ENCODE results near the gene LKAAEAR1.

LKAAEAR1 gene

DNA sequence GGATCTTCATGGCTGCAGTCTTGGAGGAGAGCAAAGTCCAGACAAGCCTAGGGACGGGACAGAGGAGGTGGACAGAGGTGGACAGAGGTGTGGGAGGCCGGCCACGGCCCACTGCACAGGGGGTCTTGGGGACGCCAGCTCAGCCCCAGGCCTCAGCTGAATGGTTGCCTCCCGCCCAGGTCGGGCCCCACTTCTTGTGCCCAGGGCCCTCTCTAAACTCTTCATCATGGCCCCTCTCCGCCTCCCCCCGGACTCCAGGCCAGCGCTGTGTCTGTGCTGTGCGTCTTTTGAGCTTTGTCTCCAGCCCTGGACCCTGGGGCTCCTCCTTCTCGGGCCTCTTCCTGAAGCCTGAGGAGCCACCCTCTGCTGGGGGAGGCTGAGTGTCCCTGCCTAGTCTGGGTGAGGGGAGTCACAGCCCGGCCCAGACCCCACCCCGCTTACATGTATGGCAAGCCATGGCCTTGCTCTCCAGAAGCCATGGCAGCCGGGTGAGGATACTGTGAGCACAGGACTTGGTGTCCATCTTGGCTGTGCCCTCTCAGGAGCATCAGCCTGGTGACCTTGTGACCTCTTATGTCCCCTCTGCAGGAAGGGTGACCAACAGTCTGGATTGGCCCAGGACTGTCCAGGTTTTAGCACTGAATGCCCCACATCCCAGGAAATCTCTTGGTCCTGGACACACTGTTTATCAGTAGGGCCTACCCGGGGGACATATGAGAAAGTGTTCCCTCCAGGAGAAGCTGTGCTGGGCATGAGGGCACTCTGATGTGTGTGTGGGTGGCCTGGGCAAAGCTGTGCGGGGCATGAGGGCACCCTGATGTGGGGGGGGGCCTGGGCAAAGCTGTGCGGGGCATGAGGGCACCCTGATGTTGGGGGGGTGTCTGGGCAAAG, 32.6 kb upstream of the LKAAEAR1 start:
- no peak overlapping the region for H3K4me3 ChIP-seq (ENCODE audit: low read depth in 1 of 2, low read length in 2 of 2)
- H3K36me3 ChIP-seq (ENCODE audit: control insufficient read depth in 1 of 2, insufficient read depth in 2 of 2, low read length in 2 of 2) = no peaks in the 10 kb centered on the region
- H3K4me1 ChIP-seq (ENCODE audit: control insufficient read depth in 1 of 2, insufficient read depth in 2 of 2, low read length in 2 of 2) = peaks cover 3 to 7% of the 10 kb centered on the region in 2 donors
- H3K9me3 ChIP-seq (ENCODE audit: control insufficient read depth in 1 of 2, low read length in 2 of 2) = no peaks in the 10 kb centered on the region
- no peak overlapping the region for H3K27ac ChIP-seq (ENCODE audit: low read length)
- H3K27me3 ChIP-seq (ENCODE audit: low read depth, low read length) = peaks cover 3% of the 10 kb centered on the region

DNA sequence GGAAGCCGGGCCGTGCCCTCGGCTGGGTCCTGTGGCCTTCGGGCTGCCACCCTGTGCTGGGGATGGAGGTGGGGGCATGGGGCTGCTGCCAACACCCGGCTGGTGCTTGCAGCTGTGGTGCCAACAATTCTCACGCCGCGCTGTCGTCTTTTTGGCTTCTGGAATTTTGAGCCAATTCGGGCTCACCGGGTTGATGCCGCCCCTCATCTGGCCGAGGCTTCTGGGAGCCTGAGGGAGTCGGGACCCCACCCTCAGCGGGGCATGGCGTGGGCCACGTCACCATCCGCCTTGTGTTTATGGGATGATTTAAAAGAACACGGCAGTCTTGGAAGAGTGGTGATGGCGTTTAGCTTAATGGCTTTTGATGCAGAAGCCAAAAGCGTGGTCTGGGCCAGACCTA, 31.8 kb upstream of the LKAAEAR1 start:
- H3K9me3 ChIP-seq (ENCODE audit: control insufficient read depth in 1 of 2, low read length in 2 of 2) = no peaks in the 10 kb centered on the region

DNA sequence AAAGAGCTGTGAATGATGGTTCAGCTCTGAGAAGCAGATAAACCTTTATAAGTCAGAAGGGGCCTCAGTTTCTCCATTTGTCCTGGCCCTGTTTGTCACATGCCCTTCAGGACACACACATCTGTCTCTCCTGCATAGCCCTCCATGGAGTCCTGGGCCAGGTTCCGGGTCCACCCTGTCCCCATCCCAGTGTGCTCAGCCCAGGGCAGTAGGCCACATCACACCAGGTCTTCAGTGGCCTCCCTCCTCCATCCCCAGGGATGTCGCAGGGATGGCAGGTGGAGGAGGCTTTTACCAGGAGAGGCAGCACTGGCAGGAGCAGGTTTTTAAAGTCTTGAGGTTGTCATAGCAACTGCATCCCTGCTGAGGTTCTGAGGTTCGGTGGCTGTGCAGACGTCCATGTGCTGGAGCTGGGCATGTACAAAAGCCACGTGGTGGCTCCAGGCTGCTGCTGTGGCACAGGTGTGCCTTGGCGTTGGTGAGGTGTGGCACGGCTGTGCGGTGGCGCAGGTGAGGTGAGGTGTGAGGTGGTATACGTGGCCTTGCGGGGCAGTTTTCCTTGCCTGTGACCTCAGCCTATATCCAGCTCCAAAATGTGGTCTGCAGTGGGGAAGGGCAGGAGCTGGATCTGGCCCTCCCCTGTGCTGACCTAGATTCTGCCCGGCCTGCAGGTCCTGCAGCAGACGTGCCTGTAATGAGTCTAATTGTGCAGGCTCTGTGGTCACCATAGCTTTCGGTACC, 31.1 kb upstream of the LKAAEAR1 start:
- Histone ChIP-seq H3K9me3 (ENCODE audit: control insufficient read depth in 1 of 2, low read length in 2 of 2) (no peaks in the 10 kb centered on the region), H3K27ac (ENCODE audit: low read length) (no peak overlapping the region), H3K4me3 (ENCODE audit: low read depth in 1 of 2, low read length in 2 of 2) (no peak overlapping the region), H3K4me1 (ENCODE audit: control insufficient read depth in 1 of 2, insufficient read depth in 2 of 2, low read length in 2 of 2) (peaks cover 3% of the 10 kb centered on the region in 2 donors), H3K36me3 (ENCODE audit: control insufficient read depth in 1 of 2, insufficient read depth in 2 of 2, low read length in 2 of 2) (no peaks in the 10 kb centered on the region), H3K27me3 (ENCODE audit: low read depth, low read length) (no peaks in the 10 kb centered on the region)

More for the DNA sequence above, 31.8 kb upstream of the LKAAEAR1 start:
- Histone ChIP-seq H3K4me3 (ENCODE audit: low read depth in 1 of 2, low read length in 2 of 2) (no peak overlapping the region), H3K27me3 (ENCODE audit: low read depth, low read length) (no peaks in the 10 kb centered on the region), H3K36me3 (ENCODE audit: control insufficient read depth in 1 of 2, insufficient read depth in 2 of 2, low read length in 2 of 2) (no peaks in the 10 kb centered on the region), H3K27ac (ENCODE audit: low read length) (no peak overlapping the region), H3K4me1 (ENCODE audit: control insufficient read depth in 1 of 2, insufficient read depth in 2 of 2, low read length in 2 of 2) (peaks cover 3 to 7% of the 10 kb centered on the region in 2 donors)

DNA sequence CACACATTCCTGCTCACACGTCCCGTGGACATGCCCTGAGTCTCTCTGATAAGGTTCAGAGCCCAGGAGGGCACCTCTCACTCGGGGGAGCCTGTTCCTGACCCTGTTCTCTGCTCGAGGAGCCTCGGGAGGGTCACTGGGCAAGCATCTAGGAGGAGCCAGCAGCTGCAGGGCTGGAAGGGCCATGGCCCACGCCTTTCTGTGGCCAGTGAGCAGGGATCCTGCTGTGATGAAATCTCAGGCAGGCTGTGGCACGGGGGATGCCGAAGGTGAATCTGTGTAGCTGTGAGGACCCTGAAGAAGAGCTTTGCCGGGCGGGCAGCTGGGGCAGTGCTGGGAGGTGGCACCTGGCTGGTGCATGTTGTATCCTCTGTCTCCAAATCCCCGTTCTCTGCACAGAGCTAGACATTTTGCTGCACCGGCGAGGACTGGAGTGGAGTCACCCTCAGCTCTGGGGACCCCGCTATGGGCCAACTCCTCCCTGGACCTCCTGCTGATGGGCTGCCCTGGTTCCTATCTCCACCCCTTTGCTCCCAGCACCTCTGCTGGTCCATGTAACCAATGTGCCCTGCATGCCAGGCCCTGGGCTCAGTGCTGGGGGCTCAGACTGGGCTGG, 30.3 kb upstream of the LKAAEAR1 start:
- no peaks in the 10 kb centered on the region for H3K27me3 ChIP-seq (ENCODE audit: low read depth, low read length)
- H3K4me3 ChIP-seq (ENCODE audit: low read depth in 1 of 2, low read length in 2 of 2) = no peak overlapping the region
- no peaks in the 10 kb centered on the region for H3K4me1 ChIP-seq (ENCODE audit: control insufficient read depth in 1 of 2, insufficient read depth in 2 of 2, low read length in 2 of 2)
- H3K27ac ChIP-seq (ENCODE audit: low read length) = no peak overlapping the region
- H3K36me3 ChIP-seq (ENCODE audit: control insufficient read depth in 1 of 2, insufficient read depth in 2 of 2, low read length in 2 of 2) = no peaks in the 10 kb centered on the region
- H3K9me3 ChIP-seq (ENCODE audit: control insufficient read depth in 1 of 2, low read length in 2 of 2) = no peaks in the 10 kb centered on the region

GRCh38 chr20:64113796-64114355, 29.7 kb upstream of the LKAAEAR1 start:
- H3K4me3 ChIP-seq (ENCODE audit: low read depth in 1 of 2, low read length in 2 of 2) = no peak overlapping the region
- H3K27me3 ChIP-seq (ENCODE audit: low read depth, low read length) = no peaks in the 10 kb centered on the region

DNA sequence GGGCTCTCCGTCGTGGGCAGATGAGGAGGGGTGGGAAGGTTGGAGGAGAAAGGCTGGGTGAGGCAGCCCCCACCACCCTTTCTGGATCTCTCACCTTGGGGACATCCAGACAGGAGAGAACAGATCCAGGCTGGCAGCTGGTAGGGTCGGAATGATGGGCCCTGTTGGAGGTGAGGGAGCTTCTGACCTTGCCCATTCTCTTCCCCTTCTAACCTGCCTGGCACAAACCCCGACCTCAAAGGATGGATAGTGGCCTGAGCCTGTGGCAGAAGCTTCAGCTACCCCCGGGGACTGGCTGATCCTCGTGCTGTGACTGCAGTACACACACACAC, 29.2 kb upstream of the LKAAEAR1 start:
- H3K27me3 ChIP-seq (ENCODE audit: low read depth, low read length) = no peaks in the 10 kb centered on the region
- no peaks in the 10 kb centered on the region for H3K9me3 ChIP-seq (ENCODE audit: control insufficient read depth in 1 of 2, low read length in 2 of 2)
- H3K36me3 ChIP-seq (ENCODE audit: control insufficient read depth in 1 of 2, insufficient read depth in 2 of 2, low read length in 2 of 2) = no peaks in the 10 kb centered on the region
- H3K27ac ChIP-seq (ENCODE audit: low read length) = no peak overlapping the region
- H3K4me3 ChIP-seq (ENCODE audit: low read depth in 1 of 2, low read length in 2 of 2) = no peak overlapping the region
- H3K4me1 ChIP-seq (ENCODE audit: control insufficient read depth in 1 of 2, insufficient read depth in 2 of 2, low read length in 2 of 2) = no peaks in the 10 kb centered on the region

More at GRCh38 chr20:64113796-64114355, 29.7 kb upstream of the LKAAEAR1 start:
- H3K36me3 ChIP-seq (ENCODE audit: control insufficient read depth in 1 of 2, insufficient read depth in 2 of 2, low read length in 2 of 2) = no peaks in the 10 kb centered on the region
- no peak overlapping the region for H3K27ac ChIP-seq (ENCODE audit: low read length)
- no peaks in the 10 kb centered on the region for H3K9me3 ChIP-seq (ENCODE audit: control insufficient read depth in 1 of 2, low read length in 2 of 2)
- H3K4me1 ChIP-seq (ENCODE audit: control insufficient read depth in 1 of 2, insufficient read depth in 2 of 2, low read length in 2 of 2) = no peaks in the 10 kb centered on the region

DNA sequence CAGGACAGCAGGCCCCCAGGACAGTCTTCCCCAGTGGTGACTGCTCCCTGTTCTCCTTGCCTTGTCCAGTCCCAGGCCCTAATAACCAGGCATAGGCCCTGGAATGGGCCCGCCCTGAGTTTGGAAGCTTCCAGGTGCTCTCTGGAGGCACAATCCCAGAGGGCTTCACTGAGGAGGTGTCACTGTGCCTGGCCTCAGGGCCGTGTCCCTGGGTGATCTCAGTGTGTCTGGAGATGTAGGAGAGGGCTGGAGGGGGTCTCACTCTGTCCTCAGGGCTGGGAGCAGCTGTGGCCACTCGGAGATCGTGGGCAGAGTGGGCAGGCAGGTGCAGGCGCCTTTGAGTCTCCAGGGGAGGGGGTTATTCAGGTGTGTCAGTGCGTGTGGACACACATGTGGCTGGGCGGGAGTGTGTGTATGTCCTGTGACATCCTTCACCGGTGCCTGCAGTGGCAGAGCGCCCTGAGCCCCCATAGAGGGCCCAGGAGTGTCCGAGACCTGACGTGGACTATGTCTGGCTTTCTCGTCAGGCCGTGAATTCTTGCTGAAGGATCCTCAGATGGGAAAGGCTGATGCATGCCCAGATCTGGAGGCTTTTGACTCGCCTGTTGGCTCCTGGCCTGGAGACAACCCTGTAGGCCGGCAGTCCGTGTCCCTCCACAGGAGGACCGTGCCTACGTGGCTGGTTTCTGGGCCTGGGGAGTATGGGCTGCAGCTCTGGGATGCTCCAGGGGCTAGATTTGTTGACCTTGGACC, 28.7 kb upstream of the LKAAEAR1 start:
- H3K27me3 ChIP-seq (ENCODE audit: low read depth, low read length) = no peaks in the 10 kb centered on the region
- H3K4me3 ChIP-seq (ENCODE audit: low read depth in 1 of 2, low read length in 2 of 2) = no peak overlapping the region
- H3K9me3 ChIP-seq (ENCODE audit: control insufficient read depth in 1 of 2, low read length in 2 of 2) = no peaks in the 10 kb centered on the region
- H3K27ac ChIP-seq (ENCODE audit: low read length) = no peak overlapping the region
- no peaks in the 10 kb centered on the region for H3K36me3 ChIP-seq (ENCODE audit: control insufficient read depth in 1 of 2, insufficient read depth in 2 of 2, low read length in 2 of 2)
- H3K4me1 ChIP-seq (ENCODE audit: control insufficient read depth in 1 of 2, insufficient read depth in 2 of 2, low read length in 2 of 2) = no peaks in the 10 kb centered on the region

GRCh38 chr20:64111841-64112641, 27.8 kb upstream of the LKAAEAR1 start:
- H3K27me3 ChIP-seq (ENCODE audit: low read depth, low read length) = no peaks in the 10 kb centered on the region
- no peaks in the 10 kb centered on the region for H3K4me1 ChIP-seq (ENCODE audit: control insufficient read depth in 1 of 2, insufficient read depth in 2 of 2, low read length in 2 of 2)
- no peak overlapping the region for H3K27ac ChIP-seq (ENCODE audit: low read length)
- no peaks in the 10 kb centered on the region for H3K36me3 ChIP-seq (ENCODE audit: control insufficient read depth in 1 of 2, insufficient read depth in 2 of 2, low read length in 2 of 2)
- no peaks in the 10 kb centered on the region for H3K9me3 ChIP-seq (ENCODE audit: control insufficient read depth in 1 of 2, low read length in 2 of 2)
- no peak overlapping the region for H3K4me3 ChIP-seq (ENCODE audit: low read depth in 1 of 2, low read length in 2 of 2)

- H3K4me3 ChIP-seq (ENCODE audit: low read depth in 1 of 2, low read length in 2 of 2) = no peak overlapping the region
- H3K36me3 ChIP-seq (ENCODE audit: control insufficient read depth in 1 of 2, insufficient read depth in 2 of 2, low read length in 2 of 2) = no peaks in the 10 kb centered on the region
Measured at GRCh38 chr20:64110411-64111068, 26.3 kb upstream of the LKAAEAR1 start.

GRCh38 chr20:64109831-64110391, 25.7 kb upstream of the LKAAEAR1 start:
- H3K9me3 ChIP-seq (ENCODE audit: control insufficient read depth in 1 of 2, low read length in 2 of 2) = no peaks in the 10 kb centered on the region
- no peaks in the 10 kb centered on the region for H3K36me3 ChIP-seq (ENCODE audit: control insufficient read depth in 1 of 2, insufficient read depth in 2 of 2, low read length in 2 of 2)
- H3K4me3 ChIP-seq (ENCODE audit: low read depth in 1 of 2, low read length in 2 of 2) = no peak overlapping the region
- H3K27ac ChIP-seq (ENCODE audit: low read length) = no peak overlapping the region
- H3K4me1 ChIP-seq (ENCODE audit: control insufficient read depth in 1 of 2, insufficient read depth in 2 of 2, low read length in 2 of 2) = no peaks in the 10 kb centered on the region
- no peaks in the 10 kb centered on the region for H3K27me3 ChIP-seq (ENCODE audit: low read depth, low read length)

More at GRCh38 chr20:64110411-64111068, 26.3 kb upstream of the LKAAEAR1 start:
- Histone ChIP-seq H3K27ac (ENCODE audit: low read length) (no peak overlapping the region), H3K9me3 (ENCODE audit: control insufficient read depth in 1 of 2, low read length in 2 of 2) (no peaks in the 10 kb centered on the region), H3K4me1 (ENCODE audit: control insufficient read depth in 1 of 2, insufficient read depth in 2 of 2, low read length in 2 of 2) (no peaks in the 10 kb centered on the region), H3K27me3 (ENCODE audit: low read depth, low read length) (no peaks in the 10 kb centered on the region)
